ENCODE results near the gene CHST8. TPM values are rescaled to one million over a fixed set of nuclear protein-coding genes. Genes with fewer than 3 reads are reported as not detected.

CHST8 gene
- total RNA-seq, 1 experiment from 2014 or later: 33.5 TPM

GRCh38 chr19:33773704-33774624 is 152.2 kb downstream of the CHST8 start:
- Mint-ChIP-seq H3K4me3 (no peak overlapping the region), H3K4me1 (peaks cover 7% of the 10 kb centered on the region), H3K9me3 (no peaks in the 10 kb centered on the region), H3K27ac (no peak overlapping the region), H3K27me3 (ENCODE audit: low read depth) (peaks cover 8% of the 10 kb centered on the region), H3K36me3 (no peaks in the 10 kb centered on the region)
- no peak for DNase-seq (ENCODE audit: low spot score)
- POLR2A ChIA-PET: no interaction called here
- TF ChIP-seq ZNF512 (CRISPR knock-in tag; IDR thresholded peaks at IDR 0.05; ENCODE audit: borderline replicate concordance) (no peak), NFE2L1 (CRISPR knock-in tag; IDR thresholded peaks at IDR 0.05) (no peak), MAX (CRISPR knock-in tag; IDR thresholded peaks at IDR 0.05) (no peak), GTF2I (CRISPR knock-in tag; conservative IDR thresholded peaks at IDR 0.05) (no peak), CBFB (CRISPR knock-in tag; IDR thresholded peaks at IDR 0.05; ENCODE audit: low read depth) (no peak), ZNF232 (CRISPR knock-in tag; IDR thresholded peaks at IDR 0.05) (no peak), SMAD3 (CRISPR knock-in tag; IDR thresholded peaks at IDR 0.05; ENCODE audit: borderline replicate concordance) (no peak), PREB (CRISPR knock-in tag; IDR thresholded peaks at IDR 0.05; ENCODE audit: borderline replicate concordance) (no peak), NR1H2 (CRISPR knock-in tag; IDR thresholded peaks at IDR 0.05) (no peak)
- ATAC-seq: no peak
- CTCF ChIA-PET: interaction anchor here (0.8 to 1.4 kb wide), 3 partner anchors 21 to 358 kb away, joined by 3 to 6 read pairs (median 3); no protein-coding TSS in a partner anchor

GRCh38 chr19:33774751-33775150 is 153.0 kb downstream of the CHST8 start:
- Mint-ChIP-seq H3K9me3 (no peaks in the 10 kb centered on the region), H3K36me3 (no peaks in the 10 kb centered on the region), H3K4me3 (no peak overlapping the region), H3K27ac (no peak overlapping the region), H3K4me1 (peaks cover 13% of the 10 kb centered on the region), H3K27me3 (ENCODE audit: low read depth) (peaks cover 12% of the 10 kb centered on the region)
- ChIA-PET POLR2A (no interaction called here), CTCF (interaction anchor here (1.2 to 1.4 kb wide), 2 partner anchors 20 to 358 kb away, joined by 3 to 6 read pairs; no protein-coding TSS in a partner anchor)
- ATAC-seq: no peak
- DNase-seq (ENCODE audit: low spot score): no peak
- TF ChIP-seq ATF2 (CRISPR knock-in tag; IDR thresholded peaks at IDR 0.05; ENCODE audit: borderline replicate concordance, low read depth): no peak
- no peak for TF ChIP-seq CDX4 (CRISPR knock-in tag; IDR thresholded peaks at IDR 0.05; ENCODE audit: borderline replicate concordance)
- no peak for TF ChIP-seq ZBTB43 (CRISPR knock-in tag; IDR thresholded peaks at IDR 0.05)
- no peak for TF ChIP-seq IRF1 (CRISPR knock-in tag; IDR thresholded peaks at IDR 0.05)
- no peak for TF ChIP-seq ATF3 (CRISPR knock-in tag; conservative IDR thresholded peaks at IDR 0.05)
- no peak for TF ChIP-seq ZSCAN18 (CRISPR knock-in tag; IDR thresholded peaks at IDR 0.05)
- no peak for TF ChIP-seq MAX (CRISPR knock-in tag; IDR thresholded peaks at IDR 0.05)
- TF ChIP-seq USF2 (CRISPR knock-in tag; IDR thresholded peaks at IDR 0.05): no peak
- TF ChIP-seq JAZF1 (CRISPR knock-in tag; IDR thresholded peaks at IDR 0.05): no peak
- TF ChIP-seq NFATC4 (CRISPR knock-in tag; IDR thresholded peaks at IDR 0.05): no peak
- TF ChIP-seq RELA (CRISPR knock-in tag; IDR thresholded peaks at IDR 0.05; ENCODE audit: borderline replicate concordance): no peak
- no peak for TF ChIP-seq NFE2L1 (CRISPR knock-in tag; IDR thresholded peaks at IDR 0.05)
- no peak for TF ChIP-seq ZNF138 (CRISPR knock-in tag; conservative IDR thresholded peaks at IDR 0.05)
- no peak for TF ChIP-seq SOX15 (CRISPR knock-in tag; IDR thresholded peaks at IDR 0.05)

Measured in WTC11 (cell line).